ENCODE measurements around the gene RRM1. TPM values are rescaled to one million over a fixed set of nuclear protein-coding genes. Genes with fewer than 3 reads are reported as not detected.
"Not testable (repeated sequence)": the region's sequence is repeated elsewhere in the genome, so short reads cannot be mapped to it uniquely, and the experiment has no call there.

The RRM1 gene
- total RNA-seq, 1 donor from 2014 or later: 28.0 TPM

- H3K9me3 ChIP-seq: no peaks in the 10 kb centered on the region
- no peak for TF ChIP-seq CTCF (IDR thresholded peaks at IDR 0.05)
- ATAC-seq (no peak), DNase-seq (no peak)
- peaks cover 29% of the 10 kb centered on the region for H3K36me3 ChIP-seq
- intact Hi-C loops (cut with DNase I): no loop called here
- H3K4me1 ChIP-seq: no peaks in the 10 kb centered on the region
- no peak overlapping the region for H3K27ac ChIP-seq
- no peaks in the 10 kb centered on the region for H3K27me3 ChIP-seq
- H3K4me3 ChIP-seq: no peak overlapping the region
Observed at GRCh38 chr11:4140067-4140636, 45.6 kb downstream of the RRM1 start.

- H3K4me1 ChIP-seq: no peaks in the 10 kb centered on the region
- no peak overlapping the region for H3K4me3 ChIP-seq
- ATAC-seq (no peak), DNase-seq (no peak)
- H3K36me3 ChIP-seq: peaks cover 5% of the 10 kb centered on the region
- H3K27me3 ChIP-seq: no peaks in the 10 kb centered on the region
- H3K9me3 ChIP-seq: no peaks in the 10 kb centered on the region
- no peak overlapping the region for H3K27ac ChIP-seq
- TF ChIP-seq CTCF (IDR thresholded peaks at IDR 0.05): no peak
- intact Hi-C loops (cut with DNase I): no loop called here
Observed at GRCh38 chr11:4146070-4146771, 51.6 kb downstream of the RRM1 start.

GRCh38 chr11:4146772-4147098 is 52.1 kb downstream of the RRM1 start:
- H3K36me3 ChIP-seq: no peaks in the 10 kb centered on the region
- no peaks in the 10 kb centered on the region for H3K27me3 ChIP-seq
- TF ChIP-seq CTCF (IDR thresholded peaks at IDR 0.05): no peak
- ATAC-seq (no peak), DNase-seq (no peak)
- no peaks in the 10 kb centered on the region for H3K4me1 ChIP-seq
- no peak overlapping the region for H3K27ac ChIP-seq
- no peaks in the 10 kb centered on the region for H3K9me3 ChIP-seq
- intact Hi-C loops (cut with DNase I): no loop called here
- H3K4me3 ChIP-seq: no peak overlapping the region

- no peak for TF ChIP-seq CTCF (IDR thresholded peaks at IDR 0.05)
- Histone ChIP-seq H3K36me3 (no peaks in the 10 kb centered on the region), H3K9me3 (no peaks in the 10 kb centered on the region), H3K27ac (no peak overlapping the region), H3K4me3 (no peak overlapping the region), H3K4me1 (no peaks in the 10 kb centered on the region), H3K27me3 (no peaks in the 10 kb centered on the region)
- no peak for DNase-seq
- ATAC-seq: no peak
- intact Hi-C loops (cut with DNase I): no loop called here
Observed at GRCh38 chr11:4154503-4154902, 59.9 kb downstream of the RRM1 start.

GRCh38 chr11:4156571-4156970 is 62.0 kb downstream of the RRM1 start:
- ATAC-seq: no peak
- Histone ChIP-seq H3K9me3 (no peaks in the 10 kb centered on the region), H3K4me3 (no peak overlapping the region), H3K27me3 (no peaks in the 10 kb centered on the region), H3K27ac (no peak overlapping the region), H3K36me3 (no peaks in the 10 kb centered on the region), H3K4me1 (no peaks in the 10 kb centered on the region)
- TF ChIP-seq CTCF (IDR thresholded peaks at IDR 0.05): no peak
- no peak for DNase-seq
- intact Hi-C loops (cut with DNase I): no loop called here

- H3K27me3 ChIP-seq; H3K4me3 ChIP-seq; ATAC-seq; H3K36me3 ChIP-seq; DNase-seq; H3K9me3 ChIP-seq; H3K4me1 ChIP-seq; H3K27ac ChIP-seq; intact Hi-C loops (cut with DNase I): not testable (repeated sequence)
Observed at GRCh38 chr11:4158818-4159217, 64.2 kb downstream of the RRM1 start.
